Naive thymus-derived CD8-positive, alpha-beta T cell (primary cell): ENCODE data around the gene PLCD1. TPM values are rescaled to one million over a fixed set of nuclear protein-coding genes. Genes with fewer than 3 reads are reported as not detected.
"Not testable (repeated sequence)": the region's sequence is repeated elsewhere in the genome, so short reads cannot be mapped to it uniquely, and the experiment has no call there.

Experiments
- ATAC-seq, 2 donors: fragments of 150-1000 bp; cut with Tn5 transposase in 1 of 2; sonication (Bioruptor Pico), chemical (Tn5 transposase) in 1 of 2; 1 replicate in 1 of 2; 2 replicates in 1 of 2; pipeline ENCODE4 v1.10.0; 2021; ENCODE audit warnings: mild to moderate bottlenecking in 2 of 2, moderate library complexity in 2 of 2
- POLR2A ChIA-PET: fragments of 350-600 bp; sonication (Branson Sonifier 250); formaldehyde crosslinking; loops from one replicate; lab custom pipeline; 2021; ENCODE audit warnings: antibody characterized with exemption; lab: Charles Lee
- DNase-seq, 10 donors: peaks; one replicate each; pipeline versions ENCODE4 v3.0.0 to v3.0.0-alpha.2; 2020 to 2022
- H3K27ac Mint-ChIP-seq, 10 donors: one replicate each; pipeline ENCODE4 v1.8.0; 2020 to 2022; ENCODE audit warnings: mild to moderate bottlenecking in 10 of 10, mixed read lengths in 10 of 10, moderate library complexity in 4 of 10, inconsistent platforms in 1 of 10
- H3K27me3 Mint-ChIP-seq, 5 donors: one replicate each; pipeline ENCODE4 v1.8.0; 2021 to 2022; ENCODE audit warnings: mixed read lengths in 5 of 5
- H3K36me3 Mint-ChIP-seq, 3 donors: one replicate each; pipeline ENCODE4 v1.8.0; 2020 to 2022; ENCODE audit warnings: mixed read lengths in 3 of 3, mild to moderate bottlenecking in 2 of 3, inconsistent platforms in 1 of 3
- H3K4me1 Mint-ChIP-seq, 4 donors: one replicate each; pipeline ENCODE4 v1.8.0; 2021 to 2022; ENCODE audit warnings: mixed read lengths in 4 of 4
- H3K4me3 Mint-ChIP-seq, 10 donors: one replicate each; pipeline ENCODE4 v1.8.0; 2020 to 2022; ENCODE audit warnings: mild to moderate bottlenecking in 10 of 10, mixed read lengths in 10 of 10, moderate library complexity in 6 of 10, inconsistent platforms in 1 of 10
- H3K9me3 Mint-ChIP-seq, 9 donors: one replicate each; pipeline ENCODE4 v1.8.0; 2020 to 2022; ENCODE audit warnings: mixed read lengths in 9 of 9, mild to moderate bottlenecking in 3 of 9, inconsistent platforms in 1 of 9, moderate library complexity in 1 of 9
- polyA plus RNA-seq, 3 donors: library from polyadenylated mRNA; unstranded; fragments of 300-500 nt; fragmentation: Illumina TruSeq; gene quantifications; one replicate each; pipeline ENCODE4 v1.2.3, GENCODE V29; 2021
- total RNA-seq, 8 experiments: library from RNA in 2 of 8; stranded (reverse) in 2 of 8; gene quantifications; one replicate each; pipeline ENCODE4 v1.2.3 and lab custom pipeline; 2021 to 2026

PLCD1 gene
- total RNA-seq (10 to 100 TPM; 39.3 to 42.7 TPM), polyA plus RNA-seq (10 to 100 TPM; 11.0 to 23.0 (median 15.6) TPM), total RNA-seq (lab: John Stamatoyannopoulos, UW) (3.4 to 43.7 (median 33.7) reads per million in 6 experiments)

DNA sequence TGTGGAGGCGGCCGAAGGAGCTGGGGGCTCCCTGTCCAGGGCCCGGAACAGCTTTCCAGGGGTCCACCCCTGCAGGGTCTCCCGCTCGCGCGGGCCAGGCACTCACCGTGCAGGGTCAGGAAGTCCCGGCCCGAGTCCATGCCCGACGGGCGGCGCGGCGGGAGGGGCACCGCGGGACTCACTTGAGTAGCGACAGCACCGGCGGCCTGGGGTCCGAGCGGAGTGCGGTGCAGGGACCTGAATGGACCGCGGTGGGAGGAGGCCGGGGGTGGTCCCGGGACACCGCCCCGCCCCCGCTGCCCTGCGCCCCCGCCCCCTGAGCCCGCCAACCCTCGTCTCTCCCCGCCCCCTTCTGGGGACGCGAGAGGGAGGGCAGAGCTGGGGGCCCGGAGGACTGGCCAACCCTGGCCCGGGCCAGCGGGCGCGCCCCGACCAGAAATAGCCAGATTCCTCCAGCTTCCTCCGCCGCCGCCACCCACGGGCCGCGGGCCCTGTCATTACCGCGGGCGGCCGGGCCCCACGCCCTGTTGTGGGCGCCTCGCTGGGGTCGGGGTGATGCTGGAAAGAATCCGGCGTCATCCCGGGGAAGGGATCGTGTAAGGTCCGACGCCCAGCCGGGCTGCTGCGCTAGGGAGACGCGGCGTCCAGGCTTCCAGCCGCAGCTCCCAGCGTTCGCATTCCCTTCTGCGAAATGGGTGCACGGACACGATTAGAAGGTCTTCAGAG, at the start of gene PLCD1:
Gene PLCD1, minus strand, starts transcription at position 243 of the 726 bp plus-strand sequence. Its CDS starts 103 bp downstream, at position 140.
- DNase-seq = peak in 6 of 10 donors; percentile 28 to 70 (median 41)
- H3K27ac Mint-ChIP-seq = peak within 1 kb of the TSS in 6 of 10 donors; percentile 23 to 85 (median 48)
- peaks cover 0 to 2% (median 0%) of the 10 kb centered on the region in 3 donors for H3K36me3 Mint-ChIP-seq
- peaks cover 7 to 25% (median 13%) of the 10 kb centered on the region in 5 donors for H3K27me3 Mint-ChIP-seq
- peak within 1 kb of the TSS; percentile 61 to 85 (median 74) for H3K4me3 Mint-ChIP-seq
- peaks cover 0 to 2% (median 0%) of the 10 kb centered on the region in 9 donors for H3K9me3 Mint-ChIP-seq
- peak in 1 of 2 donors; percentile 3 for ATAC-seq
- peaks cover 19 to 37% (median 32%) of the 10 kb centered on the region in 4 donors for H3K4me1 Mint-ChIP-seq
- POLR2A ChIA-PET = interaction anchor here (2.5 kb wide), 1 partner anchor 10 kb away, joined by 12 read pairs; the partner anchor contains the start of gene DLEC1

DNA sequence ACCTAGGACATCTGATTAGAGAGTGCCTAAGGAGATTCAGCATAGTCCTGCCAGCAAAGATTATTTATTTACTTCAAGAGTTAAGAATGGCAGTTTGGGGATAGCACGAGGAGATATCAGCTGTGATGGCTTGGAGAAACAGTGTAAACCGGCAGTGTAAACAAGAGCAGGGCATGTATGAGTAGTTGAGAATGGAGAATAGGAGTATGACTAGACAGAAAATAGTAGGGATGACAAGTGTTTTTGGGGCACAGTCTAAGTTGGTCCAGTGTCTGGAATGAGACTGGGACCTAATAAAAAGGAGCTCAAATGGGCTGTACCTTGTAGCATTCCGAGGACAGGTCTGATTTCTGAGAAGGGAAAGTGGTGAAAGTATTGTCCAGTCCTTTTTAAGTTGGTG, 47.6 kb upstream of the PLCD1 start:
- ATAC-seq = not testable (repeated sequence)

DNA sequence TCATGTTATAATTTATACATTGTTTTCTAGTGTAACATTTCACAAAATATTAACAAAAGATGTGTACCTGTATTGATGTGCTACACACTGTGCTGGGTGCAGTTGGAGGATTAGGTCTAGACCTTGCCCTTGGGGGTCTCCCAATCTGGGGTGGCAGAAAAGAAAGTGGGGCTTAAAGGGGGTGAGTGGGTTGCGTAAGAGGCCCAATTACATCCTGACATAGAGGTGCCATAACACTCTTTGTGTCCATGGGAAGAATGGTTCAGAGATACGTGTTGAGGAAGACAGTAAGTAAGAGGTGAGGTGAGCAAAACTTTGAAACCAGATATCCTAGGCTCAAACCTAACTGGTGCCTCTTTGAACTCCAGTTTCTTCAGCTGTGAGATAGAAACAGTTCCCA, 40.6 kb upstream of the PLCD1 start:
- H3K36me3 Mint-ChIP-seq = peaks cover 0 to 15% (median 10%) of the 10 kb centered on the region in 3 donors
- peaks cover 0 to 13% (median 4%) of the 10 kb centered on the region in 9 donors for H3K9me3 Mint-ChIP-seq
- H3K4me1 Mint-ChIP-seq = no peaks in the 10 kb centered on the region
- no peak overlapping the region for H3K4me3 Mint-ChIP-seq
- no peaks in the 10 kb centered on the region for H3K27me3 Mint-ChIP-seq
- POLR2A ChIA-PET = no interaction called here
- H3K27ac Mint-ChIP-seq = no peak overlapping the region
- ATAC-seq = no peak
- no peak for DNase-seq

More for the DNA sequence above, 47.6 kb upstream of the PLCD1 start:
- H3K9me3 Mint-ChIP-seq, H3K4me3 Mint-ChIP-seq, DNase-seq, H3K27me3 Mint-ChIP-seq, H3K27ac Mint-ChIP-seq, H3K4me1 Mint-ChIP-seq, H3K36me3 Mint-ChIP-seq, POLR2A ChIA-PET: not testable (repeated sequence)

DNA sequence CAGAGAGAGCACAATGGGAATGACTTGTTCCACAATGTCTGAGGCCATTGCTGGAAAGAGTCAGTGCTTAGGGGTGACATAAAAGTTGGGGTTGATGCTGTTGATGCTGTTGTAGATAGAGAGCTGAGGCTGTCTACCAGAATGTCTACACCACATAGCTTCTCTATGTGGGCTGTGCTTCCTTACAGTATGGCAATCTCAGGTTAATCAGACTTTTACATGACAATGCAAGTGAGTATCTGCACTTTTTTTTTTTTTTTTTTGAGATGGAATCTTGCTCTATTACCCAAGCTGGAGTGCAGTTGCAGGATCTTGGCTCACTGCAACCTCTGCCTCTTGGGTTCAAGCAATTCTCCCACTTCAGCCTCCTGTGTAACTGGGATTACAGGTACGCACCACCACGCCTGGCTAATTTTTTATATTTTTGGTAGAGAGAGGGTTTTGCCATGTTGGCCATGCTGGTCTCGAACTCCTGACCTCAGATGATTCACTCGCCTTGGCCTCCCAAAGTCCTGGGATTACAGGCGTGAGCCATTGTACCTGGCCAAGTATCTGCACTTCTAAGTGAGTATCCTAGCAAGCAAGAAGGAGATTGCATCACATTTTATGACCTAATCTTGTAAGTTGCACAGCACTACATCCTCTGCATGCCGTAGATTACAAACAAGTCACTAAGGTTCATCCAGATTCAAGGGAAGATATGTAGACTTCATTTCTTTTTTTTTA, 38.2 kb upstream of the PLCD1 start:
- Mint-ChIP-seq H3K9me3 (peaks cover 0 to 13% (median 4%) of the 10 kb centered on the region in 9 donors), H3K4me1 (no peaks in the 10 kb centered on the region), H3K27ac (no peak overlapping the region), H3K4me3 (no peak overlapping the region), H3K27me3 (no peaks in the 10 kb centered on the region), H3K36me3 (peaks cover 0 to 15% (median 10%) of the 10 kb centered on the region in 3 donors)
- ATAC-seq (no peak), DNase-seq (no peak)
- POLR2A ChIA-PET = no interaction called here

DNA sequence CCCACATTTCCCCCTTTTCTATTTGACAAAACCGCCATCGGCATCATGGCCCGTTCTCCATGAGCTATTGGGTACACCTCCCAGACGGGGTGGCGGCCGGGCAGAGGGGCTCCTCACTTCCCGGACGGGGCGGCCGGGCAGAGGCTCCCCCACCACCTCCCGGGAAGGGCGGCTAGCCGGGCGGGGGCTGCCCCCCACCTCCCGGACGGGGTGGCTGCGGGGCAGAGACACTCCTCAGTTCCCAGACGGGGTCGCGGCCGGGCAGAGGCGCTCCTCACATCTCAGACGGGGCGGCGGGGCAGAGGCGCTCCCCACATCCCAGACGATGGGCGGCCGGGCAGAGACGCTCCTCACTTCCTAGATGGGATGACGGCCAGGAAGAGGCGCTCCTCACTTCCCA, 35.0 kb upstream of the PLCD1 start:
- DNase-seq, H3K27me3 Mint-ChIP-seq, H3K4me1 Mint-ChIP-seq, H3K27ac Mint-ChIP-seq, ATAC-seq, POLR2A ChIA-PET, H3K4me3 Mint-ChIP-seq: not testable (repeated sequence)
- Mint-ChIP-seq H3K36me3 (peaks cover 0 to 25% (median 13%) of the 10 kb centered on the region in 3 donors), H3K9me3 (peaks cover 0 to 13% (median 4%) of the 10 kb centered on the region in 9 donors)

DNA sequence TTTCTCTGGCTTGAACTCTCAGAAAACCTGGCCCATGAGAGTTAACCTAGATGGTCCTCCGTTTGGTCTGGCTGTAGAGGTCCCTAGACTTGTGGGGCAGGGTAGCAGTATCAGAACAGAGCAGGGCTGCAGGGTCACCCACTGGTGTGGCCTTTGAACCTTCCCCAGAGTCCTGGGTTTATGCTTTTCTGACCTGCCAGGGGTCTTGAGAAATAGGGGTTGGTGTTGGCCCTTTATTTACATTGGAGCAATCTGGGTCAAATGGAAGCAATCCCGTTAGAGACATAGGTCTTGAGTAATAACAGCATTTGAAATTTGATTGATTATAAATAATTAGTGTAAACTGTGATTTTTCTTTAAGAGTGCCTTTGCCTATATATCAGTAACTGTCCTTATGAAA, 33.4 kb upstream of the PLCD1 start:
- H3K27ac Mint-ChIP-seq = no peak overlapping the region
- no peaks in the 10 kb centered on the region for H3K4me1 Mint-ChIP-seq
- H3K4me3 Mint-ChIP-seq = no peak overlapping the region
- peaks cover 0 to 25% (median 11%) of the 10 kb centered on the region in 3 donors for H3K36me3 Mint-ChIP-seq
- DNase-seq (no peak), ATAC-seq (no peak)
- H3K9me3 Mint-ChIP-seq = peaks cover 0 to 13% (median 4%) of the 10 kb centered on the region in 9 donors
- POLR2A ChIA-PET = no interaction called here
- H3K27me3 Mint-ChIP-seq = peaks cover 0 to 4% (median 0%) of the 10 kb centered on the region in 5 donors

DNA sequence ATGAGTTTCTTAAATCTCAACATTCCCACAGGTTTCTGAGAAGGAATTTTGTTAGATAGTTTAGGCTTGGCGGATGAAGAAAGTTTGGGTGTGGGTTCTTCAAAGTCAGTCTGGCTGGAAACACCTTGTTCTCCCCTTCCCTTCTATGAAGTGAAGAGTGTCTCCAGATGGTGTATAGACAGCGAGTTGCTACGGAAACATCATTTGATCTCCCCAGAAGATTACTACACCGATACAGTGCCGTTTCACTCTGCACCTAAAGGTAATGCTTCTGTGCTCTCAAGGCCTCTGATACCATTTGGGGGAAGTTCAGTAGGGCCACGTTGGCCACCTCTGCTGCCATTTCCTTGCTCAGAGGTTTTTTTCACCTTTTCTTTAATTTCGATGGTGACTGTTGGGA, 30.1 kb upstream of the PLCD1 start:
- no peak for DNase-seq
- Mint-ChIP-seq H3K27me3 (peaks cover 0 to 4% (median 0%) of the 10 kb centered on the region in 5 donors), H3K9me3 (peaks cover 0 to 3% (median 0%) of the 10 kb centered on the region in 9 donors), H3K27ac (peak overlapping the region in 1 of 10 donors; percentile 27), H3K4me1 (peaks cover 0 to 6% (median under 1%) of the 10 kb centered on the region in 4 donors), H3K4me3 (no peak overlapping the region), H3K36me3 (peaks cover 0 to 10% (median 3%) of the 10 kb centered on the region in 3 donors)
- POLR2A ChIA-PET = no interaction called here
- no peak for ATAC-seq

DNA sequence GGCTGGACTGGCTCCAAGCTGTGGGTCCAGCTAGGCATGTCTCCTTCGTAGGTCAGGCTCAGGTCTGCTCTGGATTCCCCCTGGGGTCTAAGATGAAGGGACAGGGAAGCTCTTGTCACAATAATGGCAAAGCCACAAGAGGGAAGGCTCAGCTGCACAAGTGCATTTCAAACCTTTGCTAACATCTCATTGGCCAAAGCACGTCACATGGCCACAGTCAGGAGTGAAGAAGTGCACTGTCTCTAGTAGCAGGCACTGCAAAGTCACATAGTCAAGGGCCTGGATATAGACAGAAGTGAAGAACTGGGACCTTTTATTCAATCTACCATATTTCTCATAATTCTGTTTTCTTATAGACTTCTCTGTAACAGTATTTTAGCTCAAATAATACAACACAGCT, 29.7 kb upstream of the PLCD1 start:
- H3K27ac Mint-ChIP-seq = peak overlapping the region in 1 of 10 donors; percentile 27
- DNase-seq (no peak), ATAC-seq (no peak)
- POLR2A ChIA-PET = no interaction called here
- peaks cover 0 to 8% (median under 1%) of the 10 kb centered on the region in 4 donors for H3K4me1 Mint-ChIP-seq
- H3K36me3 Mint-ChIP-seq = peaks cover 0 to 10% (median 3%) of the 10 kb centered on the region in 3 donors
- no peak overlapping the region for H3K4me3 Mint-ChIP-seq
- H3K9me3 Mint-ChIP-seq = peaks cover 0 to 3% (median 0%) of the 10 kb centered on the region in 9 donors
- peaks cover 0 to 4% (median 0%) of the 10 kb centered on the region in 5 donors for H3K27me3 Mint-ChIP-seq

DNA sequence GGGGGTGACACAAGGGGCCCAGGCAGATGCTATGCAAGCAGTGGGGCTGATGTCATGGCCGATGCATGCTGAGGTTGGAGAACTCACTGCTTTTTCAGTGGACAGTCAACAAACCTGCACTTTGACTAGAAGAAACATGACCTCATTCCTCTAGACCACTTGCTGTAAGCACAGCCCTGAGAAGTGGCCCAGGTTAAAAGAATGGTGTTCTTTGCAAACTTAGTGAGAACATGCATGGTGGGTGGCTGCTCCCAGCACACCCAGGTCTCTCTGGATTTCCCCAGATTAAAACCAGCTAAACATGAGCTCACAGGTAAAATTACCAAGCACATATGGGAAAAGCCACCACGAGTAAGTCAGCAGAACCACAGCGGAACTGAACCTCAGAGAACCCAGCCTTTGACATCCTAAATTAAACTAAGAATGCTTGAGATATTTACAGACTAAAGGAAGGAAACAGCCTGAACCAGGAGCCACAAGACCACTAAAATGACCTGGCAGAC, 25.1 kb upstream of the PLCD1 start:
- ATAC-seq = no peak
- no peak overlapping the region for H3K27ac Mint-ChIP-seq

DNA sequence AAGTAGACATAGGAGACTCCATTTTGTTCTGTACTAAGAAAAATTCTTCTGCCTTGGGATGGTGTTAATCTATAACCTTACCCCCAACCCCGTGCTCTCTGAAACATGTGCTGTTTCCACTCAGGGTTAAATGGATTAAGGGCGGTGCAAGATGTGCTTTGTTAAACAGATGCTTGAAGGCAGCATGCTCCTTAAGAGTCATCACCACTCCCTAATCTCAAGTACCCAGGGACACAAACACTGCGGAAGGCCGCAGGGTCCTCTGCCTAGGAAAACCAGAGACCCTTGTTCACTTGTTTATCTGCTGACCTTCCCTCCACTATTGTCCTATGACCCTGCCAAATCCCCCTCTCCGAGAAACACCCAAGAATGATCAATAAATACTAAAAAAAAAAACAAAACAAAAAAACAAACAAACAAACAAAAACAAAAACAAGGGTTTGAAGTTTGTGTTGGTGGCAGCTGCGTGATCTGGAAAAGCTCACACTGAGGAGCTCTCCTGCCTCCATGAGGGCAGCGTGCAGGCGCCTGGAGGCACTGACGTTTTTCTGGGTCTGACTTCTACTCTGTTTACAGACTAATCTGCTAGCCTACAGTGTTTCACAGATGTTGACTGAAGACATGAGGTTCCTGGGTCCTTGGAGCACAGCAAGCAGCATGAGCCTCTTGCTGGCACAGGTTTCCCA, 24.5 kb upstream of the PLCD1 start:
- ATAC-seq, H3K9me3 Mint-ChIP-seq, H3K27ac Mint-ChIP-seq, H3K36me3 Mint-ChIP-seq, H3K4me3 Mint-ChIP-seq, POLR2A ChIA-PET, H3K4me1 Mint-ChIP-seq, DNase-seq, H3K27me3 Mint-ChIP-seq: not testable (repeated sequence)

More for the DNA sequence above, 25.1 kb upstream of the PLCD1 start:
- H3K27me3 Mint-ChIP-seq = no peaks in the 10 kb centered on the region
- POLR2A ChIA-PET = no interaction called here
- no peak overlapping the region for H3K4me3 Mint-ChIP-seq
- peaks cover 0 to 8% (median 2%) of the 10 kb centered on the region in 3 donors for H3K36me3 Mint-ChIP-seq
- peaks cover 0 to 8% (median under 1%) of the 10 kb centered on the region in 4 donors for H3K4me1 Mint-ChIP-seq
- peaks cover 0 to 4% (median 0%) of the 10 kb centered on the region in 9 donors for H3K9me3 Mint-ChIP-seq
- DNase-seq = no peak

DNA sequence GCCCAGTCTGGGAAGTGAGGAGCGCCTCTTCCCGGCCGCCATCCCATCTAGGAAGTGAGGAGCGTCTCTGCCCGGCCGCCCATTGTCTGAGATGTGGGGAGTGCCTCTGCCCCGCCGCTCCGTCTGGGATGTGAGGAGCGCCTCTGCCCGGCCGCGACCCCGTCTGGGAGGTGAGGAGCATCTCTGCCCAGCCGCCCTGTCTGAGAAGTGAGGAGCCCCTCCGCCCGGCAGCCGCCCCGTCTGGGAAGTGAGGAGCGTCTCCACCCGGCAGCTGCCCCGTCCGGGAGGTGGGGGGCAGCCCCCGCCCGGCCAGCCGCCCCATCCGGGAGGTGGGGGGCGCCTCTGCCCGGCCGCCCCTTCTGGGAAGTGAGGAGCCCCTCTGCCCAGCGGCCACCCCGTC, 23.8 kb upstream of the PLCD1 start:
- H3K27ac Mint-ChIP-seq, H3K9me3 Mint-ChIP-seq, ATAC-seq, POLR2A ChIA-PET, H3K4me3 Mint-ChIP-seq, H3K27me3 Mint-ChIP-seq, H3K4me1 Mint-ChIP-seq, H3K36me3 Mint-ChIP-seq, DNase-seq: not testable (repeated sequence)

DNA sequence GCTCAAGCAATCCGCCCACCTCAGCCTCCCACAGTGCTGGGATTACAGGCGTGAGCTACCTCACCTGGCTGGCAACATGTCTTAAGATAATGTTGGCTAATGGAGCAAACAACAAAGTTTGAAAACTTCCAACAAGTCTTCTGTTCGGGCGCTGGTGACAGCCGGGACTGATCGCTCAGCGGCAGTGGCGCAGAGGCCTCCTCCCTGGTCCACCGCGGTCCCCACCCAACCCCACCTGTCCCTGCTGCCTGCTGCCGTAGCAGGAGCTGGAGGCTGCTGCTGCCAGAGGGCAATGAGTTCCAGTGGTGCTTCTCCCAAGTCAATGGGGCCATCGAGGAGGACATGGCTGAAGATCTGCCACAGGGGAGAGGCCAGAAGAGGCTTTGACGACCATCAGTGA, 21.7 kb upstream of the PLCD1 start:
- Mint-ChIP-seq H3K27ac (no peak overlapping the region), H3K4me1 (peaks cover 0 to 8% (median under 1%) of the 10 kb centered on the region in 4 donors), H3K36me3 (peaks cover 0 to 8% (median 5%) of the 10 kb centered on the region in 3 donors), H3K27me3 (no peaks in the 10 kb centered on the region), H3K4me3 (no peak overlapping the region), H3K9me3 (peaks cover 0 to 4% (median 0%) of the 10 kb centered on the region in 9 donors)
- ATAC-seq (no peak), DNase-seq (no peak)
- POLR2A ChIA-PET = interaction anchor here (0.7 kb wide), 1 partner anchor 36 kb away, joined by 4 read pairs; no protein-coding TSS in a partner anchor
